ENCODE data around the gene TECPR2. TPM values are rescaled to one million over a fixed set of nuclear protein-coding genes. Genes with fewer than 3 reads are reported as not detected.

The TECPR2 gene
- total RNA-seq, 2 experiments from 2014 or later = 8.4 to 9.7 TPM

- CTCF ChIA-PET = interaction anchor here (0.6 kb wide), 1 partner anchor 806 kb away, joined by 4 read pairs; no protein-coding TSS in a partner anchor
- POLR2A ChIA-PET = interaction anchor here (0.7 kb wide), 1 partner anchor 126 kb away, joined by 3 read pairs; no protein-coding TSS in a partner anchor
Observed at GRCh38 chr14:102442241-102443211, 79.8 kb downstream of the TECPR2 start.

- CTCF ChIA-PET = no interaction called here
Observed at GRCh38 chr14:102445066-102445465, 82.3 kb downstream of the TECPR2 start.

DNA sequence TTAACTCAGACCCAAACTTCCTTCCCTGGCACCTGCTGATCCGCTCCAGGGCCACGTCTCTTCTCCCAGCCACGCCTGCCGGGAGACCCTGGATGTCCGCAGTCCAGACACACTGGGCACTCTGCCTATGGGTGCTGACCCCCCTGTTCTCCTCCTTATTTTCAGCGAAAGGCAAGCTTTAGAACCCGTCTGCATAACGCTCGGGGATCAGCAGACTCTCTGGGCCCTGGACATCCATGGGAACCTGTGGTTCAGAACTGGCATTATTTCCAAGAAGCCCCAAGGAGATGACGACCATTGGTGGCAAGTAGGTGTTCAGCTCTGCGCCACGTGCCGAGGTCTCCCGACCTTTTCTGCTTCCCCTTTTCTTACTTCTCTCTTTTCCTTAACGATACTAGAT, 82.9 kb downstream of the TECPR2 start:
- ChIA-PET POLR2A (no interaction called here), CTCF (no interaction called here)

More at GRCh38 chr14:102445066-102445465, 82.3 kb downstream of the TECPR2 start:
- POLR2A ChIA-PET = no interaction called here

DNA sequence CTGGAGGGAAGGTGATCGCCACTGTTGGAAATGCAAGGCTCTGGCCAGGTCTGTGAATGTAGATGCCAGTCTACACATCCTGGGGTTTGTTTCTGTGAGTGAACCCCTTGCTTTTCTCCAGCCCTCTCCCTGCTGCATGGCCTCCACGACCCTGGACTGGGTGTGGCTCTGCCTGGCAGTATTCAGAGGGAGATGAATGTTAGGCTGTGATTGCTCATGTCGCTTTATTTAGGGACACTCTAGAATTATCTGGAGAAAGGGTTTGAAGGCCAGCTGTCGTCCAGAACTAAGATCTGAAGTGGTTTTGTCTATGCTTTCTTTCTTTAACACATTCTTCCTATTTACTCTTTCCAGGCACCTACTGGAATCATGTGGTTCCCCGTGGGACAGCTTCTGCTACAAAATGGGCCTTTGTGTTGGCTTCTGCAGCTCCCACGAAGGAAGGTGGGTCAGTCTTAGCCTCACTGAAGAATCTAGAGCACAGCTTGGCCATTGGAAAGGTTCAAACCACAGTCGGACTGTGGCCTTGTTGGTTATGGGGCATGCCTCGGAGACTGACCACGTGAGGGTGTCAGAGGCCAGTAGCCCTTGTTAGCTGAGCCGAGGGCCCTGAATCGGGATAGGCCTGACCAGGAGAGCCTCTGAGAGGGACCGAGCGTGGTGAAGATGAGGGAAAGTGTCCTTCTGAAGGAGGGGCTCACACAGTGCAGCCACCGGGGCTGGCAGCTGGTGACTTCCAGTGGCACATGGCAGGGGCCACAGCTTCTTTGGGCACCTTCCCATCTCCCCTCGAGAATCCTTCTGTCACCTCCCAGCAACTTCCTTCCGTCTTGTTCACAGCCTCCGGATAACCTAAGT, 87.7 kb downstream of the TECPR2 start:
- POLR2A ChIA-PET = no interaction called here
- CTCF ChIA-PET = interaction anchor here (2.4 kb wide), 1 partner anchor 12 kb away, joined by 8 read pairs; no protein-coding TSS in a partner anchor

- CTCF ChIA-PET = no interaction called here
- POLR2A ChIA-PET = no interaction called here
Observed at GRCh38 chr14:102451064-102451352, 88.3 kb downstream of the TECPR2 start.

- ChIA-PET CTCF (no interaction called here), POLR2A (no interaction called here)
Observed at GRCh38 chr14:102452302-102452701, 89.6 kb downstream of the TECPR2 start.

GRCh38 chr14:102454711-102455110, 92.0 kb downstream of the TECPR2 start:
- ChIA-PET CTCF (no interaction called here), POLR2A (no interaction called here)

DNA sequence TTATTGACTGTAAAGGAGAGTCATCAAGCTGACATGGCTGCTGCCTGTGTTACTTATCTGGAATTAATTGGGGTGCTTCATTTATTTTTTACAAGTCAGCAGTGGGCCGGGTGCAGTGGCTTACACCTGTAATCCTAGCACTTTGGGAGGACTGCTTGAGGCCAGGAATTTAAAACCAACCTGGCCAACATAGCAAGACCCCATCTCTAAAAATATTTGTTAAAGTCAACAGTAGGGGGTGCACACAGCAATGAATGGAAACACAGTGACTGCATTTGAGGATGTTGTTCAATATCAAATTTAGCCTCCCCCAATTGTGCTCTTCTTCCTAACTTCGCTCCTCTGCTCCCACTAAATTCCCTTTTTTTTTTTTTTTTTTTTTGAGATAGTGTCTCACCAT, 94.8 kb downstream of the TECPR2 start:
- ChIA-PET POLR2A (no interaction called here), CTCF (interaction anchor here (1.2 kb wide), 1 partner anchor 9 kb away, joined by 3 read pairs; no protein-coding TSS in a partner anchor)

GRCh38 chr14:102461490-102462338, 99.0 kb downstream of the TECPR2 start:
- ChIA-PET POLR2A (no interaction called here), CTCF (no interaction called here)

GRCh38 chr14:102462391-102462790, 99.7 kb downstream of the TECPR2 start:
- ChIA-PET POLR2A (no interaction called here), CTCF (no interaction called here)

- CTCF ChIA-PET = no interaction called here
- POLR2A ChIA-PET = no interaction called here
Observed at GRCh38 chr14:102464006-102464405, 101.3 kb downstream of the TECPR2 start.

DNA sequence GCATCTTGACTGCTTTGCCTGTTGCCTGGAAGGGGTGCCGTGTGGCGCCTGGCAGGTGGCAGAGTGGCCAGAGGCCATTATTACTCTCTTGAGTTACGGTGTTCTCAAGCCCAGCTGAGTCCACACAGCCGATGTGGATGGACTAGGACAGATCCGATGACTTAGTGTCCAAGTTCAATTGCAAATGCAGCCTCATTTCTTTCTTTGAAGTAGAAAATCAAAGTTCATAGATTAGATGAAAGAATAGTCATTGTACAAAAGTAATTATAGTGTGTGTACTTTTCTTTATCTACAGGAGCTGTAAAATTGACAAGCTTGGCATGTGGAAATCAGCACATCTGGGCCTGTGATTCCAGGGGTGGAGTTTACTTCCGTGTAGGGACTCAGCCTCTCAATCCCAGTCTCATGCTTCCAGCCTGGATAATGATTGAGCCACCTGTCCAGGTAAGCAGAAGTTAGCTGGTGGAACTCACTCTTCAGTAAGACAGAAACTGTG, 102.2 kb downstream of the TECPR2 start:
- ChIA-PET CTCF (no interaction called here), POLR2A (no interaction called here)

DNA sequence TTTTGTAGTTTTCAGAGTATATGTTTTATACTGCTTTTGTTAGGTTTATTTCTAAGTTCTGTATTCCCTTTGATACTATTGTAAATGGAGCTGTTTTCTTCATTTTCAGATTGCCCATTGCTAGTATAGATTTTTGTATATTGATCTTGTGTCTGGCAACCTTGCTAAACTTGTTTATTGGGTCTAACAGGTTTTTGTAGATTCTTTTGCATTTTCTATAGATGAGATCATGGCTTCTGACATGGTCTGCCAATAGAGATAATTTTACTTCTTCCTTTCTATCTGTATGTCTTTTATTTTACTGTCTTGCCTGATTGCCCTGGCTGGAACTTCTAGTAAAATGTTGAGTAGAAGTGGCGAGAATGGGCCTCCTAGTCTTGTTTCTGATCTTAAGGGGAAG, 106.5 kb downstream of the TECPR2 start:
- CTCF ChIA-PET = no interaction called here
- POLR2A ChIA-PET = no interaction called here

DNA sequence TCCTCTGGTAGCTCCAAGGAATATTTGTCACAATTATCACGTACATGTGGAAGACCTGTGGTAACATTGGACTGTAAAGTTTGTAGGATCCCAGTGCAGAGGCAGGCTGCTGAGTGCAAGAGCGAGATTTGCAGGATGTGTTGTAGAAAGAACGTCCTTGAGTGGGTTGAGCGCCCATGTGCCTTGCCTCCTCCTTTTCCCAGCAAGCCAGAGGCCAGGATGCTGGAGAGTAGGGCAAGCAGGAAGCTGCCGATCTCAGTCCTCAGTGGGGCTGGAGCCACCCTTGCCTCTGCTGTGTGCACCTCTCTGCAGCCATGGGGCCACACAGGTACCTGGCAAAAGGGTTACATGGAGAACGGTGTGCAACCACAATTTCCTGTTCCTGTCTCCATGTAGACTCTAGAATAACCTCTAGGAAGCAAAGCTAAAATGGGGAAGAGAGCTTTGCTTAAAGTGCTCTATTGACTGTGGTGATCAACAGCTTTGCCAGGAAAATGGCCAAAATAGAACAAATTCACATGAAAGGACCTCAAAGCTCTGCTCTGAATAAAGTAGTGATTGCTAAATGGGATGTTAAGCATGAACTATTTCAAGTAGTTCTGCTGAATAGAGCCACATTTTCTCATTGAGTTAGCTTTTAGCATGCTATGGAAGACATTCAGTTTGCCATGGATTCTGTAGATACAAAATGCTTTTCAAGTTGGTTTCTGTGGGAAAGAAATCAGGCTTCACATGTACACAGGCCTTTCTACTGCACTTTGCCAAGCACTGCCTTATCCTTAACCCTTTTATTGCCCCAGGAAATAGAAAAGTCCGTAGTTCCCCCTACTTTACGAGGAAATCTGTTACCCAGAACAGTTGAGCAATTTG, 109.4 kb downstream of the TECPR2 start:
- ChIA-PET POLR2A (no interaction called here), CTCF (interaction anchor here (0.5 kb wide), 1 partner anchor 166 kb away, joined by 3 read pairs; no protein-coding TSS in a partner anchor)

DNA sequence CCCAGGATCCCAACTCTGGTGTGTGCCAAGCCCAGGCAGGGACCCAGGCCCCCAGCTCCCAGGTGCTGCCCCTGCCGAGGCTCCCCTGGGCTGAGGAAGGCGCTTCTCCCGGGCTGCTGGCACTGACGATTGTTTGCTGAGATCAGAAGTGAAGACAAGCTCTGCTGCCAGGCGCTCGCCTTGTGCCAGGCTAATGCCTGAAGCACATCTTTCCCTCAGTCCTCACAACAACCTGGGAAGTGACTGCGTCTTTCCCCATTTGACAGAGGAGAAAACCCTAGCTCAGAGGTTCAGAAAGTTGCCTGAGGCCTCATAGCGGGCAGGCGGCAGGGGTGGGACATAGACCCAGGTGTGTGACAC, 110.0 kb downstream of the TECPR2 start:
- ChIA-PET CTCF (no interaction called here), POLR2A (no interaction called here)

- ChIA-PET CTCF (no interaction called here), POLR2A (no interaction called here)
Observed at GRCh38 chr14:102473559-102473958, 110.8 kb downstream of the TECPR2 start.

- CTCF ChIA-PET = no interaction called here
- POLR2A ChIA-PET = no interaction called here
Observed at GRCh38 chr14:102474934-102475333, 112.2 kb downstream of the TECPR2 start.

DNA sequence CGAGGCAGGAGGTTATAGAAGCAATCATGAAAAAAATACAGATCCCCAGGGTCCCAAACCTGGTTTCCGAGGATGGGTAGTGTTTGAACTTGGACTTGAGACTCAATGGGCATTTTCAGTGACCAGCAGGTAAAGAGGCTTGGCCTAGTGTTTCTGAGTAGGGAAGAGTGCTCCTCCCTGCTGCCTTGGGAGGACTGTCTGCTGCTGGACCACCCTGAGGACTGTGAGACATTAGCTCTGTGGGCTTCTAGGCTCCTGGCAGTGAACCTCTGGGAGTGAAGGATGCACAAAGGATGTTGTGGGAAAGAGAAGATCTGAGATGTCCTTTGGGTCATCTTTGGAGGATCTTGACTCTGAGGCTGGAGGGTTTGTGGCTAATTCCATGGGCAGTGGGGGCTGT, 116.4 kb downstream of the TECPR2 start:
- POLR2A ChIA-PET = interaction anchor here (0.6 kb wide), 1 partner anchor 44 kb away, joined by 13 read pairs; no protein-coding TSS in a partner anchor

DNA sequence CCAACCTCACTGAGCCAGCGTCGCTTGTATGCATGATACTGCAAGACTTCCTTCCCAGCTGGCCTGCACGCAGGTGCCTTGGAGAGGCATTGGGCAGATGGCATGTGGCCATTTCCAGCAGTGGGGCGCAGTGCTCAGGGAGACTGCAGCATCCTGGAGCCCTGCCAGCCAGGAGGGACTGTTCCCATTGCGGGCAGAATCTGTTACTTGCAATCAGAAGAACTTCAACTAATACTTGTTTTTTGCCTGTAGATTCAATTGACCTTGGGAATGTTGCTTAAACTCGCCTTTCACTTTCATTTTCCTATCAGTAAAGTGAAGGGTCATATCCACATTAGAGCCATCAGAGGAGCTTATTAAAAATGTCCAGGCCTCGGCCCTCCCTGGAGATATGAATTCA, 117.0 kb downstream of the TECPR2 start:
- ChIA-PET CTCF (no interaction called here), POLR2A (no interaction called here)

More for the DNA sequence above, 116.4 kb downstream of the TECPR2 start:
- CTCF ChIA-PET = no interaction called here

Measured in activated CD8-positive, alpha-beta memory T cell treated with anti-CD3 and anti-CD28 coated beads for 36 hours (primary cell).